Motor neuron (in vitro differentiated cells): ENCODE measurements around the gene RASIP1. TPM values are rescaled to one million over a fixed set of nuclear protein-coding genes. Genes with fewer than 3 reads are reported as not detected.

Source experiments
- ATAC-seq, 8 experiments: fragments of 200-7000 bp; cut with Tn5 transposase; replicated peaks in 6 of 8; 2 replicates each; pipeline ENCODE4 v1.8.0; 2021; ENCODE audit warnings: mild to moderate bottlenecking in 8 of 8, moderate library complexity in 8 of 8
- H3K27ac ChIP-seq, 2 donors: fragments of 250-450 bp; sonication (Bioruptor Pico); 2 replicates each; pipeline ENCODE4 v1.9.0; 2021; ENCODE audit warnings: antibody characterized with exemption in 2 of 2, mild to moderate bottlenecking in 2 of 2, moderate library complexity in 1 of 2
- H3K4me1 ChIP-seq, 2 donors: fragments of 250-450 bp; sonication (Bioruptor Pico); replicated peaks in 1 of 2; 2 replicates each; pipeline ENCODE4 v1.6.1; 2021; ENCODE audit warnings: antibody characterized with exemption in 2 of 2, mild to moderate bottlenecking in 2 of 2, moderate library complexity in 1 of 2
- H3K4me3 ChIP-seq, 5 donors: fragments of 250-450 bp; sonication (Bioruptor Pico); 2 replicates each; pipeline ENCODE4 v1.9.0; 2021; ENCODE audit warnings: antibody characterized with exemption in 5 of 5, mild to moderate bottlenecking in 5 of 5, moderate library complexity in 4 of 5
- WGBS, 10 experiments: fragments of 450-650 bp; shearing (Covaris generic); methylation state at CpG; one replicate each; pipeline ENCODE4 v1.0.0; 2022; 5-methylcytosine and 5-hydroxymethylcytosine counted together
- in situ Hi-C, 9 experiments: fragments of 400-800 bp; cut with MboI; loops; one replicate each; pipeline ENCODE4 v1.15.0; 2021; ENCODE audit warnings: low sequenced_read_pairs in 9 of 9, low pct_unique_long_range_greater_than_20kb in 2 of 9; ENCODE audit not compliant: unreplicated experiment in 9 of 9
- total RNA-seq, 8 experiments: library from RNA; unstranded; fragments of 300-600 nt; gene quantifications; 2 replicates each; pipeline versions ENCODE4 v1.2.3 to v1.2.4, GENCODE V29; 2022

The RASIP1 gene
- total RNA-seq, 8 experiments from 2014 or later: 0.33 to 9.4 (median 0.42) TPM; not detected in 1

- peaks cover 29 to 36% of the 10 kb centered on the region in 2 donors for H3K4me1 ChIP-seq
- WGBS, 10 experiments: 20 to 80% (median 75%) methylated on average over 1 to 7 of the region's 21 CpGs; no CpG with 5 or more reads in 7 of the 10 experiments
- in situ Hi-C loops: no loop called here
- peak overlapping the region in 1 of 2 donors; percentile 63 for H3K27ac ChIP-seq
- no peak overlapping the region for H3K4me3 ChIP-seq
- ATAC-seq: peak in 1 of 8 experiments; percentile 10
Measured at GRCh38 chr19:48670699-48671445, 69.5 kb downstream of the RASIP1 start.

Other genes starting within 250 kb of the RASIP1 start
- 10 to 100 TPM in 3 of 8 experiments, 1 to 10 TPM in 2, under 1 TPM in 3; 0.25 to 17.5 (median 6.1) TPM for gene LMTK3, start 228.8 kb downstream of the RASIP1 start, total RNA-seq
- gene SULT2B1, start 188.4 kb downstream of the RASIP1 start, total RNA-seq: 1 to 10 TPM in 1 of 8 experiments, under 1 TPM in 7; 0.16 to 1.9 (median 0.54) TPM
- under 1 TPM in 4 of 8 experiments, not detected in 4; 0.22 to 0.66 (median 0.50) TPM for gene SPACA4, start 133.9 kb downstream of the RASIP1 start, total RNA-seq
- 1 to 10 TPM in 4 of 8 experiments, under 1 TPM in 4; 0.54 to 2.5 (median 1.1) TPM for gene FAM83E, start 125.5 kb downstream of the RASIP1 start, total RNA-seq
- gene RPL18, start 121.4 kb downstream of the RASIP1 start, total RNA-seq: 1,000 to 10,000 TPM; 1,630 to 4,209 (median 2,425) TPM
- gene SPHK2, start 121.1 kb downstream of the RASIP1 start, total RNA-seq: 10 to 100 TPM in 7 of 8 experiments, 1 to 10 TPM in 1; 8.9 to 29.5 (median 16.1) TPM
- gene DBP, start 103.2 kb downstream of the RASIP1 start, total RNA-seq: 10 to 100 TPM in 4 of 8 experiments, 1 to 10 TPM in 4; 3.3 to 19.6 (median 10.4) TPM
- gene CA11, start 94.4 kb downstream of the RASIP1 start, total RNA-seq: 10 to 100 TPM; 18.4 to 62.1 (median 32.0) TPM
- 1 to 10 TPM in 1 of 8 experiments, under 1 TPM in 6, not detected in 1; 0.16 to 1.3 (median 0.50) TPM for gene NTN5, start 67.6 kb downstream of the RASIP1 start, total RNA-seq
- 1 to 10 TPM in 6 of 8 experiments, under 1 TPM in 2; 0.79 to 4.7 (median 1.9) TPM for gene FUT2, start 44.6 kb downstream of the RASIP1 start, total RNA-seq
- gene MAMSTR, start 20.9 kb downstream of the RASIP1 start, total RNA-seq: 1 to 10 TPM in 6 of 8 experiments, under 1 TPM in 2; 0.71 to 5.0 (median 1.7) TPM
- gene IZUMO1, start 6.3 kb upstream of the RASIP1 start, total RNA-seq: under 1 TPM in 7 of 8 experiments, not detected in 1; 0.14 to 0.76 (median 0.49) TPM
- 1 to 10 TPM in 1 of 8 experiments, under 1 TPM in 7; 0.13 to 3.7 (median 0.47) TPM for gene FUT1, start 12.0 kb upstream of the RASIP1 start, total RNA-seq
- under 1 TPM in 2 of 8 experiments, not detected in 6; 0.28 to 0.29 TPM for gene FGF21, start 14.9 kb upstream of the RASIP1 start, total RNA-seq
- gene BCAT2, start 70.4 kb upstream of the RASIP1 start, total RNA-seq: 10 to 100 TPM; 26.6 to 49.8 (median 35.1) TPM
- gene HSD17B14, start 95.9 kb upstream of the RASIP1 start, total RNA-seq: 10 to 100 TPM in 2 of 8 experiments, 1 to 10 TPM in 6; 1.6 to 27.3 (median 5.4) TPM
- 10 to 100 TPM in 3 of 8 experiments, 1 to 10 TPM in 4, under 1 TPM in 1; 0.33 to 30.8 (median 6.5) TPM for gene PLEKHA4, start 128.0 kb upstream of the RASIP1 start, total RNA-seq
- gene PPP1R15A, start 131.8 kb upstream of the RASIP1 start, total RNA-seq: 100 to 1,000 TPM in 1 of 8 experiments, 10 to 100 TPM in 7; 35.2 to 157 (median 68.6) TPM
- gene TULP2, start 158.1 kb upstream of the RASIP1 start, total RNA-seq: 1 to 10 TPM in 1 of 8 experiments, under 1 TPM in 1, not detected in 6; 0.52 to 2.2 TPM
- gene NUCB1, start 159.7 kb upstream of the RASIP1 start, total RNA-seq: 100 to 1,000 TPM in 4 of 8 experiments, 10 to 100 TPM in 4; 60.2 to 309 (median 107) TPM
- under 1 TPM in 5 of 8 experiments, not detected in 3; 0.32 to 0.81 (median 0.50) TPM for gene DHDH, start 193.1 kb upstream of the RASIP1 start, total RNA-seq
- gene BAX, start 214.3 kb upstream of the RASIP1 start, total RNA-seq: 100 to 1,000 TPM in 4 of 8 experiments, 10 to 100 TPM in 4; 36.9 to 172 (median 97.8) TPM
- gene FTL, start 224.7 kb upstream of the RASIP1 start, total RNA-seq: over 10,000 TPM in 1 of 8 experiments, 1,000 to 10,000 TPM in 7; 1,251 to 10,826 (median 2,578) TPM